Stimulated activated CD4-positive, alpha-beta T cell treated with anti-CD3 and anti-CD28 coated beads, Interleukin-4, amount 100 ng/mL, for 4 hours (primary cell): ENCODE data around the gene ANO2.

Experiments used
- DNase-seq, 2 experiments: peaks; one replicate each; pipeline ENCODE4 v3.0.0-alpha.2; 2020

ANO2 gene

GRCh38 chr12:5809586-5809985, 135.5 kb downstream of the ANO2 start:
- no peak for DNase-seq

DNA sequence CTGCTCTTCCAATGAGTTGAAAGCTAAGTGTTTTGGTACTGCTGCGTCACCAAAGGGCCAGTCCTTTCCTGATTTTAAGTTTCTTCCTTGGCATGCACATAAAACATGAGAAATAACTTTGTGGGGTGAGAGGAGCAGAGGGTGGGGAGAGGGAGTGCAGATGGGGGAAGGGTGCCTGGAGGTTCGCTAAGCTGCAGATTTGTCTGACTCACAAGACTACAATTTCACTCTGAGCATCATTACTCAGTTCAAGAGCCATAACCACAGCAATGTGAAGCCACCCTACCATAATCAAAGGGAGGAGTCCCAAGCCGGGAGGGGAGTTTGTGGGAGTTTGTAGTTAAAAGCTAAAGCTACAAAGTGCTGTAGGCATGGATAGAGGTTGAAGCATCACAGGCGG, 136.1 kb downstream of the ANO2 start:
- no peak for DNase-seq

DNA sequence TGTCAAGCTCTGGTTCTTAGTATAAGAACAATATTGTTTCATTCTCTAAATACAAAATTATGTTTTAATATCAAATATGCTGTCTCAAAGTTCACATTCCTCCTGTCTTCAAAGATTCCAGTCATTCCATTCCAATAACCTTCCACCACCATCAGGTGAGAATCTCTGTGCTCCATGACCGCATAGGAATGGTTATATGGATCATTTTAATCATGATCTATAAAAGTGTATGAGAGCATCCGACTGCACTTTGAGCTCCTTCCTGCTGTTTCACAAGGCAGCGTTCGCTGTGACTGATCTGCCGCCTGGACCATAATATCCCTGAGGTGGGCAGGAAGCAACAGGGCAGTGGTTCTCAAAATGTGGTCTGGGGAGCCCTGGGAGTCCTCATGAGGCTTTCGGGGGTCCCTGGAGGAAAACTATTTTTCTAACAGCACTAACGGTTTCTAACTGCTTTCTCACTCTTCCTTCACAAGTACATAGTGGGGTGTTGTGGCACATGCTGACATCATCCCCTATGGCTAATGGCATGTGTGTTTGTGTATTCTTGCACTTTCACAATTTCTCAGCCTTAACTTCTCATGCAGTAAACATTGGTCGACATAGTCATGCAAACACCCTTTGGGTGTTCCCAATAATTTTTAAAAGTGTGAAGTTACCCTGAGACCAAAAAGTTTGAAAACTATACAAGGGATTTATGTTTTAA, 137.4 kb downstream of the ANO2 start:
- no peak for DNase-seq

DNA sequence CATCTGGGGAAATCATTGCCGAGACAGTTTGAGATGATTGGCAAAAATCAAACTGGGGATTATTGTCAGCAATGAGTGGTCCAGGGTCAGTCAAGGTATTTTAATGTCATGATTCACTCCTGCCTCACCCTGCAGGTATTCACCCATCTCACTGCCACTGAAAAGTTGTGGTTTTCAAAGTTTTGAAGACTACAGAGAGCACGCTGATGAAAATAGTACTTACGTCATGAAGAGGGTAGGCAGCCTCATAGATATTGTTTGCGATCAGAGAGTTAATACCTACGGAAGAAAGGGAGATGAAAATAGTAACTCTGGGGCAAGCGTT, 138.0 kb downstream of the ANO2 start:
- no peak for DNase-seq

DNA sequence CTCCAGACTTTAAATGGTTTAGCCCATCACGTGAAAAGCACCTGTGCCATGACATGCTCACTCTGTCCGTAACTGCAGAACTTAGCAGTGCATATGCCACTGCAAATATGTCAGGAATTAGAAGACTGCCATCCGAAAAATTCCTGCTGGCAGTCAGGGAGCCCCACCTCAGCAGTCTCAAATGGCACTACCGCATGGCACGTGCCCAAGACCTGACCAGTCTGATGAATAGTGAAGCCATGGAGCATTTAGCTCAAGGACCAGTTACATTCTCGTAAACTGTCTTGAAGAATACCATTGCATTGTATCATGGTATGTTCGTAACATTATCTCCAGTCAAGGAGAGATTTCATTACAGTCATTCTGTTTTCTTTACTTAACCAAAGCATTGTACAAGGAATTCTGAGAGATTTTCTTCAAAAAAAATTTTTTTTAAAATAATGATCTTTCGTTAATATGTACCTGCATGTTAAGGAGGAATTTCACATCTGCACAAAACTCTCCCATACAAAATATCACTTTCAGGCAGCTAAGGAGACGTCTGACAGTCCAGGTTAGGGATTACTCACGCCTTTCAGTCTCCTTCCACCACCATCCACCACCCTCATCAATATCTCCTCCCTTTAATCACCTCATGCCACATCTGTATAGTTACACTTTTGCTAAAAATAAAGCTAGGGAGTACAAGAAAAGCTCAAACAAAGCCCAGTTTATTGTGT, 138.5 kb downstream of the ANO2 start:
- DNase-seq, result no peak

DNA sequence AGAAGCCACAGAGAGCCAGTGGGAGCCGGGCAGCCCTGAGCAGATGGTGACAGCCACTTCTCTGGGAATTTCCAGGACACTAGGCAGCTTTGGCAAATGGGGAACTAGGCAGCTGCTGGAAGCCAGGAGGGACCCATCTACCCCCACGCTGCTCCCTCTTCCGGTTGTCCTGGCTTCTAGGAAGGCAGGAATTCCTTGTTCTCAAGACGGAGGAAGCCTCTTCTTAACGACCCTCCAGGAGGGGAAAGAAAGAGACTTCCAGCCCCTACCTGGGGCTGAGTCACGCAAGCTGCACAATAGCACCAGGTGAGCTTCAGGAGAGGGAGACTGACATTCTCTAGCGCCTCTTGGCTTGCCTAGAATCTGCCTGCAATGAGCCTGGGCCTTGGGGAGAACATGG, 141.5 kb downstream of the ANO2 start:
- no peak for DNase-seq

GRCh38 chr12:5798242-5799015, 146.6 kb downstream of the ANO2 start:
- DNase-seq, result no peak

- DNase-seq, result no peak
Measured at GRCh38 chr12:5797661-5798060, 147.4 kb downstream of the ANO2 start.

DNA sequence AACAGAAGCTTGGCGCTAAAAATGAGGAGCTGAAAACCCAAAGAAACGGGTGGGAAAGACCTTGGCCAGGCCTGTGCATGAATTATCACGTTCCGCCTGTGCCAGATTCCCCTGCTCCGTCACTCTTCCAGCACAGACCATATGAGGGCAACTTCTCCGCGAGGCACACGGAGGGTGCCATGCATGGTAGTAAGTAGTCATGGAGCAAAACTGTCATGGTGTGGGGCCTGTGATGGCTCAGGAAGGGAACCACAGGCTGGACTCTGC, 148.2 kb downstream of the ANO2 start:
- DNase-seq, result no peak

GRCh38 chr12:5796171-5796958, 148.7 kb downstream of the ANO2 start:
- DNase-seq, result no peak

- DNase-seq, result no peak
Measured at GRCh38 chr12:5794156-5794555, 150.9 kb downstream of the ANO2 start.

GRCh38 chr12:5792343-5792742, 152.7 kb downstream of the ANO2 start:
- DNase-seq, result no peak

DNA sequence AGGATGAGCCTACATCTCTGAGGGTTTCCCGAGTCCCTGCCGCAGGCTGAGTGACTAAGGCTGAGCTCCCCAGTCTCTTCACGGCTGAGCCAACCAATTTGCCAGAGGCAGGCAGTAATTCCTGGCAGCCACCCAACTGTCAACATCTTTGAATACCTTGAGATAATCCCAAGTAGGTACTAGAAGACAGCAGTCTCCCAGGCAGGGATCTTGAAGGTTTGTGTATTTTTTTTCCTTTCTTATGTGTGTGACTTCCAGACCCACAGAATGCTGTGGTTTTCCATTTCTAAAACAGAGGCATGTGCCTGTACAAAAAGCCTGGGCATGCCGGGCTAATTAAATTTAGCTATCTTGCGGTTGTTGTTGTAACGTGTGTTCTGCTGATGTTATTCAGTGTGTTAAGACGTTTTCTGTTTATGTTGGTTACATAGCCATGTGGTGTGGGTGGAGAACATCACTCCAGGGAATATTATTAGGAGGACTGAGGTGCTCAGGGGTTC, 155.5 kb downstream of the ANO2 start:
- no peak for DNase-seq

DNA sequence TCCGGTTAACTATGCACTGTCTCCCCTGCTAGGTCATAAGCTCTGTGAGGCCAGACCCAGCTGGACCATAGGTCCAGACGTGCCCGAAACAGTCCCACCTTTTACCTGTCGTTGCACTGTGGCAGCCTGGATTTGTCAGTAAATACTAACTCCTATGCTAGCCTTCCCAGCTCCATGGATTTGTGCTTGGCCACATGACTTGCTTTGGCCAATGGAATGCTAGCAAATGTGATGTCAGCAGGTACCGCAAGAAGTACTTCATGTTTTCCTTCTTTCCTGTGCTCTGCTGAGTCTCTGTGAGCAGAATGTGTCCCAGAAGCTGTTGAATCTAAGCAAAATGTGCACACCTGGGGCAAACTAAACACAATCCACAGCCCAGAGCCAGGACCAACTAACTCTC, 157.2 kb downstream of the ANO2 start:
- no peak for DNase-seq

DNA sequence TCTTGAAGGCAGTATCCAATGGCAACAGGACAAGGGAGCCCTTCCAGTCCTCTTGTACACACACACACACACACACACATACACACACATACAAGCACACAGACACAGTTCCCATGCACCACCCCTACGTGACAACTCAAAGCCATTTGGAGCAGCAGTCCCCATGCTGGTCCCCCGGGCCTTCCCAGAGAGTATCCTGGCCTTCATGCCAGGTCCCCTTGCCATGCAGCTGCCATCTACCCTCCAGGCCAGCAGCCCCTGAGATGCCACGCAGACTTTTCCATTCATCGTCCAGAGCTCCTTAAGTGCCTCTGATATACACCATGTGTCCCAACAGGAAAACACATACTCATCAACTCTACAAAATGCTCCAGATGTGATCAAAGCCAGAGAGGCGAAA, 159.5 kb downstream of the ANO2 start:
- no peak for DNase-seq

DNA sequence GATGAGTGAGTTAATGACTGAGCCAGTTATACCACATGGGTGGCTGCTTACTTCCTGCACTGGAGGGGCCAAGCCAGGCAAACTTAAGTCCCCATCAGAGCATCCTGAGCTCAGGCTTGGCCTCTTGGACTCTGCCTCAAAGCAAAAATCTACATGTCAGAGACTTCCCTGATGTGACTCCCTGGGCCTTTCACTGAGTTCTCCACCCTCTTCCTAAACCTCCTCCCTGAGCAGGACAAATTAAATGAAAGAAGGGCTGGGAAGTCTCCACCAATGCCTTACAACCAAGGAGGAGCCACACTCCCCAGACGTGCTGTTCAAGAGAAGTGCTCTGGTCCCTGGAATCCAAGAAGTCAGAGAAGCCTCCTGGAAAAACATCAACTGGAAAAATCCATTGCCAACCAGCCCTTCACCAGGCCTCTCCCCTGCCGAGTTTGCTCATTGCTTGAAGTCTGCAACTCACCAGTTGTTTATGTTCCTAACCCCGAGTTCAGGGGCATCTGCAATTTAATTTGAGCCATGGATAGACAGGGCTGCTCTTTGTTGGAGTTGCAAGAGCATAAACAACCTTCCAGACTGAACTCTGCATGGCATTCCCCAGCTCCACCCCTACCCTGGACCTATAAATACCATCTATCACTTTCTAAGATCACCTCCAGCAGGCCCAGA, 160.5 kb downstream of the ANO2 start:
- no peak for DNase-seq

- no peak for DNase-seq
Measured at GRCh38 chr12:5783289-5783920, 161.7 kb downstream of the ANO2 start.

GRCh38 chr12:5780536-5780935, 164.5 kb downstream of the ANO2 start:
- DNase-seq, result no peak

DNA sequence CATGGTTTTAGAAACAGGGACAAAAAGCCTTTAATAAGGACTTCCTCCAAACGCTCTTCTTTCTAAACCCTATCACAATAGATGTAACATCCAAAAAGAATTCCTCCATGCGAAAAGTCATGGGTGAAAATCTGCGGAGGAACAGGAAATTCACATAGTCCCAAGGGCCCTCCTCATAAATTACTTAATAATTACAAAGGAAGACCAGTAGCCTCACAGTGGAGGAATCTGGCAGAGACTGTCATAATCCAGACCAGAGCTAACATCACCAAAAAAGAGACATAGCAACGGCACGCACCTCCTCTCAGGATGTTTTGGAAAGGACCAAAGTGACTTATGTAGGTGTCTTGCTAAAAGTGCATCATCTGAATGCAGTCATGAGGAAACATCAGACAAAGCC, 165.7 kb downstream of the ANO2 start:
- no peak for DNase-seq

GRCh38 chr12:5778821-5779220, 166.2 kb downstream of the ANO2 start:
- DNase-seq, result no peak

DNA sequence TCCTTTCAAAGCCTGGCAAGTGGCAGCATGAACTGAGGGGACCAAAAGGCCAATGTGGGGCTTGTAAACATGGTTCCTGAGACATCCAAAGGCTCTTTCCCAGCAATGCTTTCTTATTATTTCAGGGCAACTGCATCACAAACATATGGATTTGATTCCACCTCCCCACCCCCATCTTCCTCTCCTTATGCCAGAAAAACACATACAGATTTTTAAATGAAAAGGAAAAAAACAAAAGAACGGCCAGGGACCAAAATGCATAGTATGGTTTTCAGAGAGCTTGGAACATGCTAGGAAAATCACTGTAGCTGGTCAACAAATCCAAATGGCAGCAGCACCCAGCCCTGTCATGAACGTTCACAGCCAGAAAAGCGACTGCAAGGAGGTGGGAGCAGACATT, 167.6 kb downstream of the ANO2 start:
- no peak for DNase-seq

DNA sequence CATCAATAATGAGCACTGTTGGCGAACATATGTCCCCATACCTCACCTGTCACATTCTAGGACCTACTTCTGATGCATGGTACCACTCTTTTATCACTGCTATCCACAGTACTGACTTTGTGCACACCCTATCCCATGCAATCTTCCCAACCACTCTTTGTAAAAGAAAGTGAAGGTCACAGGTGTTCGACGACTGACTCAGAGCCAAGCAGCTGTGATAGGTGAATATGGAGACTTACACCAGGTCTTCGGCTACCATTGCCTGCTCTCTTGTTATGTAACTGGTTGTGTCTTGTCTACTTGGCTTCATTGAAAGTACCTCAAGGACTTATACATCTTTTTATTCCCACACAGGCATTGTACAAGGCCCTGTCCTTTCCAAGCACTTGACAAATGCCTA, 169.0 kb downstream of the ANO2 start:
- no peak for DNase-seq
